ENCODE data around the gene LLGL2.
"Not testable (repeated sequence)": the region's sequence is repeated elsewhere in the genome, so short reads cannot be mapped to it uniquely, and the experiment has no call there.

The LLGL2 gene

GRCh38 chr17:75581121-75581725 is 55.7 kb downstream of the LLGL2 start:
- H3K4me1 ChIP-seq (ENCODE audit: insufficient read depth, low read length); H3K36me3 ChIP-seq (ENCODE audit: insufficient read depth, low read length); H3K9ac ChIP-seq (ENCODE audit: low read depth, low read length); H3K9me3 ChIP-seq (ENCODE audit: control insufficient read depth, insufficient read depth, low read length): not testable (repeated sequence)

GRCh38 chr17:75583197-75583596 is 57.7 kb downstream of the LLGL2 start:
- not testable (repeated sequence) for H3K9ac ChIP-seq (ENCODE audit: low read depth, low read length); H3K9me3 ChIP-seq (ENCODE audit: control insufficient read depth, insufficient read depth, low read length); H3K36me3 ChIP-seq (ENCODE audit: insufficient read depth, low read length); H3K4me1 ChIP-seq (ENCODE audit: insufficient read depth, low read length)

- Histone ChIP-seq H3K9me3 (ENCODE audit: control insufficient read depth, insufficient read depth, low read length) (peaks cover 6% of the 10 kb centered on the region; the same call in 1 of the 2 replicates), H3K36me3 (ENCODE audit: insufficient read depth, low read length) (no peaks in the 10 kb centered on the region), H3K9ac (ENCODE audit: low read depth, low read length) (no peak overlapping the region), H3K4me1 (ENCODE audit: insufficient read depth, low read length) (no peaks in the 10 kb centered on the region)
Measured at GRCh38 chr17:75584849-75585175, 59.3 kb downstream of the LLGL2 start.

- Histone ChIP-seq H3K36me3 (ENCODE audit: insufficient read depth, low read length) (no peaks in the 10 kb centered on the region), H3K4me1 (ENCODE audit: insufficient read depth, low read length) (no peaks in the 10 kb centered on the region), H3K9me3 (ENCODE audit: control insufficient read depth, insufficient read depth, low read length) (peaks cover 6% of the 10 kb centered on the region; the same call in 1 of the 2 replicates), H3K9ac (ENCODE audit: low read depth, low read length) (peak within 1 kb of the TSS; percentile 62)
Measured at GRCh38 chr17:75587675-75588595, 62.4 kb downstream of the LLGL2 start, which contains the start of gene MYO15B. TSS of gene MYO15B (plus strand) at chr17:75587800. CDS start at chr17:75588058, 258 bp downstream.

- H3K36me3 ChIP-seq (ENCODE audit: insufficient read depth, low read length): no peaks in the 10 kb centered on the region
- no peaks in the 10 kb centered on the region for H3K4me1 ChIP-seq (ENCODE audit: insufficient read depth, low read length)
- H3K9ac ChIP-seq (ENCODE audit: low read depth, low read length): peak overlapping the region; percentile 62
- peaks cover 6% of the 10 kb centered on the region; the same call in 1 of the 2 replicates for H3K9me3 ChIP-seq (ENCODE audit: control insufficient read depth, insufficient read depth, low read length)
Measured at GRCh38 chr17:75588596-75589011, 63.1 kb downstream of the LLGL2 start.

GRCh38 chr17:75589012-75589918 is 63.8 kb downstream of the LLGL2 start:
- Histone ChIP-seq H3K36me3 (ENCODE audit: insufficient read depth, low read length) (no peaks in the 10 kb centered on the region), H3K9ac (ENCODE audit: low read depth, low read length) (peak overlapping the region; percentile 62), H3K9me3 (ENCODE audit: control insufficient read depth, insufficient read depth, low read length) (peaks cover 6% of the 10 kb centered on the region; the same call in 1 of the 2 replicates), H3K4me1 (ENCODE audit: insufficient read depth, low read length) (no peaks in the 10 kb centered on the region)

- peak overlapping the region; percentile 44; the same call in 1 of the 2 replicates for H3K9ac ChIP-seq (ENCODE audit: low read depth, low read length)
- H3K36me3 ChIP-seq (ENCODE audit: insufficient read depth, low read length): no peaks in the 10 kb centered on the region
- H3K4me1 ChIP-seq (ENCODE audit: insufficient read depth, low read length): no peaks in the 10 kb centered on the region
- peaks cover 6% of the 10 kb centered on the region; the same call in 1 of the 2 replicates for H3K9me3 ChIP-seq (ENCODE audit: control insufficient read depth, insufficient read depth, low read length)
Measured at GRCh38 chr17:75589919-75590303, 64.4 kb downstream of the LLGL2 start.

- no peaks in the 10 kb centered on the region for H3K4me1 ChIP-seq (ENCODE audit: insufficient read depth, low read length)
- H3K36me3 ChIP-seq (ENCODE audit: insufficient read depth, low read length): no peaks in the 10 kb centered on the region
- H3K9ac ChIP-seq (ENCODE audit: low read depth, low read length): no peak overlapping the region
- H3K9me3 ChIP-seq (ENCODE audit: control insufficient read depth, insufficient read depth, low read length): peaks cover 6% of the 10 kb centered on the region; the same call in 1 of the 2 replicates
Measured at GRCh38 chr17:75590314-75590761, 64.8 kb downstream of the LLGL2 start.

GRCh38 chr17:75590849-75591721 is 65.6 kb downstream of the LLGL2 start:
- Histone ChIP-seq H3K9me3 (ENCODE audit: control insufficient read depth, insufficient read depth, low read length) (peaks cover 2% of the 10 kb centered on the region; the same call in 1 of the 2 replicates), H3K36me3 (ENCODE audit: insufficient read depth, low read length) (no peaks in the 10 kb centered on the region), H3K9ac (ENCODE audit: low read depth, low read length) (no peak overlapping the region), H3K4me1 (ENCODE audit: insufficient read depth, low read length) (no peaks in the 10 kb centered on the region)

- no peak overlapping the region for H3K9ac ChIP-seq (ENCODE audit: low read depth, low read length)
- H3K4me1 ChIP-seq (ENCODE audit: insufficient read depth, low read length): no peaks in the 10 kb centered on the region
- H3K36me3 ChIP-seq (ENCODE audit: insufficient read depth, low read length): no peaks in the 10 kb centered on the region
- no peaks in the 10 kb centered on the region for H3K9me3 ChIP-seq (ENCODE audit: control insufficient read depth, insufficient read depth, low read length)
Measured at GRCh38 chr17:75591722-75592302, 66.3 kb downstream of the LLGL2 start.

GRCh38 chr17:75592348-75593020 is 67.0 kb downstream of the LLGL2 start:
- no peaks in the 10 kb centered on the region for H3K36me3 ChIP-seq (ENCODE audit: insufficient read depth, low read length)
- no peaks in the 10 kb centered on the region for H3K4me1 ChIP-seq (ENCODE audit: insufficient read depth, low read length)
- no peaks in the 10 kb centered on the region for H3K9me3 ChIP-seq (ENCODE audit: control insufficient read depth, insufficient read depth, low read length)
- H3K9ac ChIP-seq (ENCODE audit: low read depth, low read length): no peak overlapping the region

GRCh38 chr17:75593430-75593829 is 67.9 kb downstream of the LLGL2 start:
- H3K9me3 ChIP-seq (ENCODE audit: control insufficient read depth, insufficient read depth, low read length); H3K4me1 ChIP-seq (ENCODE audit: insufficient read depth, low read length); H3K9ac ChIP-seq (ENCODE audit: low read depth, low read length); H3K36me3 ChIP-seq (ENCODE audit: insufficient read depth, low read length): not testable (repeated sequence)
